ENCODE results near the gene ANKRD1.

Gene ANKRD1

GRCh38 chr10:90921906-90922305 is 1.0 kb upstream of the ANKRD1 start:
- H3K27ac ChIP-seq (ENCODE audit: low read depth, low read length): no peak overlapping the region
- no peaks in the 10 kb centered on the region for H3K27me3 ChIP-seq (ENCODE audit: control insufficient read depth in 5 of 5, insufficient read depth in 4 of 5, low read length in 5 of 5)
- no peak overlapping the region for H3K4me3 ChIP-seq (ENCODE audit: low read depth in 1 of 5, low read length in 5 of 5)
- no peaks in the 10 kb centered on the region for H3K36me3 ChIP-seq (ENCODE audit: control insufficient read depth in 5 of 5, insufficient read depth in 5 of 5, low read length in 5 of 5)
- no peaks in the 10 kb centered on the region for H3K9me3 ChIP-seq (ENCODE audit: control insufficient read depth in 5 of 5, low read length in 5 of 5)
- H3K9ac ChIP-seq (ENCODE audit: low read length in 5 of 5): no peak overlapping the region
- H3K4me1 ChIP-seq (ENCODE audit: control insufficient read depth in 5 of 5, insufficient read depth in 5 of 5, low read length in 5 of 5): no peaks in the 10 kb centered on the region

- no peaks in the 10 kb centered on the region for H3K27me3 ChIP-seq (ENCODE audit: control insufficient read depth in 5 of 5, insufficient read depth in 4 of 5, low read length in 5 of 5)
- no peak overlapping the region for H3K4me3 ChIP-seq (ENCODE audit: low read depth in 1 of 5, low read length in 5 of 5)
- no peaks in the 10 kb centered on the region for H3K4me1 ChIP-seq (ENCODE audit: control insufficient read depth in 5 of 5, insufficient read depth in 5 of 5, low read length in 5 of 5)
- H3K36me3 ChIP-seq (ENCODE audit: control insufficient read depth in 5 of 5, insufficient read depth in 5 of 5, low read length in 5 of 5): no peaks in the 10 kb centered on the region
- H3K9ac ChIP-seq (ENCODE audit: low read length in 5 of 5): no peak overlapping the region
- no peaks in the 10 kb centered on the region for H3K9me3 ChIP-seq (ENCODE audit: control insufficient read depth in 5 of 5, low read length in 5 of 5)
- no peak overlapping the region for H3K27ac ChIP-seq (ENCODE audit: low read depth, low read length)
These were observed 958 bp downstream of the ANKRD1 start for GRCh38 chr10:90919683-90920574.

GRCh38 chr10:90917968-90918318 is 2.9 kb downstream of the ANKRD1 start:
- Histone ChIP-seq H3K27me3 (ENCODE audit: control insufficient read depth in 5 of 5, insufficient read depth in 4 of 5, low read length in 5 of 5) (no peaks in the 10 kb centered on the region), H3K36me3 (ENCODE audit: control insufficient read depth in 5 of 5, insufficient read depth in 5 of 5, low read length in 5 of 5) (no peaks in the 10 kb centered on the region), H3K27ac (ENCODE audit: low read depth, low read length) (no peak overlapping the region), H3K9me3 (ENCODE audit: control insufficient read depth in 5 of 5, low read length in 5 of 5) (no peaks in the 10 kb centered on the region), H3K9ac (ENCODE audit: low read length in 5 of 5) (no peak overlapping the region), H3K4me3 (ENCODE audit: low read depth in 1 of 5, low read length in 5 of 5) (no peak overlapping the region), H3K4me1 (ENCODE audit: control insufficient read depth in 5 of 5, insufficient read depth in 5 of 5, low read length in 5 of 5) (no peaks in the 10 kb centered on the region)

- H3K4me3 ChIP-seq (ENCODE audit: low read depth in 1 of 5, low read length in 5 of 5): no peak overlapping the region
- no peaks in the 10 kb centered on the region for H3K36me3 ChIP-seq (ENCODE audit: control insufficient read depth in 5 of 5, insufficient read depth in 5 of 5, low read length in 5 of 5)
- no peak overlapping the region for H3K9ac ChIP-seq (ENCODE audit: low read length in 5 of 5)
- H3K27me3 ChIP-seq (ENCODE audit: control insufficient read depth in 5 of 5, insufficient read depth in 4 of 5, low read length in 5 of 5): no peaks in the 10 kb centered on the region
- no peaks in the 10 kb centered on the region for H3K4me1 ChIP-seq (ENCODE audit: control insufficient read depth in 5 of 5, insufficient read depth in 5 of 5, low read length in 5 of 5)
- no peak overlapping the region for H3K27ac ChIP-seq (ENCODE audit: low read depth, low read length)
- H3K9me3 ChIP-seq (ENCODE audit: control insufficient read depth in 5 of 5, low read length in 5 of 5): no peaks in the 10 kb centered on the region
These were observed 3.5 kb downstream of the ANKRD1 start for GRCh38 chr10:90917238-90917967.

- Histone ChIP-seq H3K36me3 (ENCODE audit: control insufficient read depth in 5 of 5, insufficient read depth in 5 of 5, low read length in 5 of 5) (no peaks in the 10 kb centered on the region), H3K27ac (ENCODE audit: low read depth, low read length) (no peak overlapping the region), H3K4me3 (ENCODE audit: low read depth in 1 of 5, low read length in 5 of 5) (no peak overlapping the region)
These were observed 4.3 kb downstream of the ANKRD1 start for GRCh38 chr10:90916392-90917237.

DNA sequence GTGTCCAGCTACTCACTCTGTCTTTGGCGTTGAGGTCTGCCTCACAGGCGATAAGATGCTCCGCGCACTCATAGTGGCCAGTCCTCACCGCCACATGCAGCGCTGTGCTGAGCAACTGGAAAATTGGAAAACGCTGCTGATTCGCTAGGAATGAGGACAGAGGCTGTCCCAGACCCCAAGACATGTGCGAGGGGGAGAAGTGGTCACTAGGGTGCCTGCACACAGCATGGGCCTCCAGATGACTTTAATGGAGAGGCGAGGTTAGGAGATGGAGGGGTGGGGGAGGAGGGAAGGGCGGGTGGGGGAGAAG is 5.2 kb downstream of the ANKRD1 start:
- Histone ChIP-seq H3K36me3 (ENCODE audit: control insufficient read depth in 5 of 5, insufficient read depth in 5 of 5, low read length in 5 of 5) (no peaks in the 10 kb centered on the region), H3K27ac (ENCODE audit: low read depth, low read length) (no peak overlapping the region), H3K4me3 (ENCODE audit: low read depth in 1 of 5, low read length in 5 of 5) (no peak overlapping the region)

More at GRCh38 chr10:90916392-90917237, 4.3 kb downstream of the ANKRD1 start:
- Histone ChIP-seq H3K9ac (ENCODE audit: low read length in 5 of 5) (no peak overlapping the region), H3K9me3 (ENCODE audit: control insufficient read depth in 5 of 5, low read length in 5 of 5) (no peaks in the 10 kb centered on the region), H3K27me3 (ENCODE audit: control insufficient read depth in 5 of 5, insufficient read depth in 4 of 5, low read length in 5 of 5) (no peaks in the 10 kb centered on the region), H3K4me1 (ENCODE audit: control insufficient read depth in 5 of 5, insufficient read depth in 5 of 5, low read length in 5 of 5) (peaks cover 0 to 4% (median 2%) of the 10 kb centered on the region in 5 donors)

GRCh38 chr10:90914992-90915765 is 5.7 kb downstream of the ANKRD1 start:
- no peak overlapping the region for H3K9ac ChIP-seq (ENCODE audit: low read length in 5 of 5)
- H3K4me3 ChIP-seq (ENCODE audit: low read depth in 1 of 5, low read length in 5 of 5): no peak overlapping the region
- H3K36me3 ChIP-seq (ENCODE audit: control insufficient read depth in 5 of 5, insufficient read depth in 5 of 5, low read length in 5 of 5): no peaks in the 10 kb centered on the region
- no peak overlapping the region for H3K27ac ChIP-seq (ENCODE audit: low read depth, low read length)
- no peaks in the 10 kb centered on the region for H3K9me3 ChIP-seq (ENCODE audit: control insufficient read depth in 5 of 5, low read length in 5 of 5)
- no peaks in the 10 kb centered on the region for H3K27me3 ChIP-seq (ENCODE audit: control insufficient read depth in 5 of 5, insufficient read depth in 4 of 5, low read length in 5 of 5)
- H3K4me1 ChIP-seq (ENCODE audit: control insufficient read depth in 5 of 5, insufficient read depth in 5 of 5, low read length in 5 of 5): peaks cover 0 to 6% (median 3%) of the 10 kb centered on the region in 5 donors

More for the DNA sequence above, 5.2 kb downstream of the ANKRD1 start:
- H3K9me3 ChIP-seq (ENCODE audit: control insufficient read depth in 5 of 5, low read length in 5 of 5): no peaks in the 10 kb centered on the region
- no peaks in the 10 kb centered on the region for H3K27me3 ChIP-seq (ENCODE audit: control insufficient read depth in 5 of 5, insufficient read depth in 4 of 5, low read length in 5 of 5)
- H3K9ac ChIP-seq (ENCODE audit: low read length in 5 of 5): no peak overlapping the region
- H3K4me1 ChIP-seq (ENCODE audit: control insufficient read depth in 5 of 5, insufficient read depth in 5 of 5, low read length in 5 of 5): peaks cover 0 to 6% (median 3%) of the 10 kb centered on the region in 5 donors

DNA sequence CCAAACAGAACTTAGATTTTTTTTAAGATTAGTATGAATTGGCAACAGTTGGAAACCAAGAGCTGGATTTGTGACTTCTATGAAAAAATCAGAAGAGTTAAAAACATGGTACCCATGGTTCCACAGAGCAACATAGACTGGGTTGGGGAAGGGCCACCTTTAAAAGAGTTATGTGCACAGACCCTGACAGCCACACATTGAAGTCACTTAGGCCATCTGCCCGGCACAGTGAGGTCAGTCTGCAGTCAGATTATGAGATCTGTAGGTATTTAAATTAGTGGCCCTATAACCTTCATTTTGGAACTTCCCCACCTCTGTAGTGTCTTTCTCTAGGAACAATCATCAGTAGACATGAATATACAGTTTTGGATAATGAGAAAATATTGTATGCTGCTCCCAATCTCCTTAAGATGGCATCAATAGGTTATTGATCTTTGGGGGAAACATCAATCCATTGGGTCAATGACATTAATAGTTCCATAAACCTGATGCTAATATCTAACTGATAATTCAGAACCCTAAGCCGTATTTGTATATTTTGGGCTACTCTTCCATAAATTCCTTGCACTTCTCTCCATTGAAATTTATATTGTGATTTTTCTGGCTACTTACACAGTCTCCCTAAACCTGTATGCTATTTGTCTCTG is 7.0 kb downstream of the ANKRD1 start:
- Histone ChIP-seq H3K36me3 (ENCODE audit: control insufficient read depth in 5 of 5, insufficient read depth in 5 of 5, low read length in 5 of 5) (no peaks in the 10 kb centered on the region), H3K27me3 (ENCODE audit: control insufficient read depth in 5 of 5, insufficient read depth in 4 of 5, low read length in 5 of 5) (no peaks in the 10 kb centered on the region), H3K4me3 (ENCODE audit: low read depth in 1 of 5, low read length in 5 of 5) (no peak overlapping the region), H3K9ac (ENCODE audit: low read length in 5 of 5) (no peak overlapping the region), H3K27ac (ENCODE audit: low read depth, low read length) (no peak overlapping the region), H3K4me1 (ENCODE audit: control insufficient read depth in 5 of 5, insufficient read depth in 5 of 5, low read length in 5 of 5) (peaks cover 0 to 6% (median 3%) of the 10 kb centered on the region in 5 donors), H3K9me3 (ENCODE audit: control insufficient read depth in 5 of 5, low read length in 5 of 5) (no peaks in the 10 kb centered on the region)

DNA sequence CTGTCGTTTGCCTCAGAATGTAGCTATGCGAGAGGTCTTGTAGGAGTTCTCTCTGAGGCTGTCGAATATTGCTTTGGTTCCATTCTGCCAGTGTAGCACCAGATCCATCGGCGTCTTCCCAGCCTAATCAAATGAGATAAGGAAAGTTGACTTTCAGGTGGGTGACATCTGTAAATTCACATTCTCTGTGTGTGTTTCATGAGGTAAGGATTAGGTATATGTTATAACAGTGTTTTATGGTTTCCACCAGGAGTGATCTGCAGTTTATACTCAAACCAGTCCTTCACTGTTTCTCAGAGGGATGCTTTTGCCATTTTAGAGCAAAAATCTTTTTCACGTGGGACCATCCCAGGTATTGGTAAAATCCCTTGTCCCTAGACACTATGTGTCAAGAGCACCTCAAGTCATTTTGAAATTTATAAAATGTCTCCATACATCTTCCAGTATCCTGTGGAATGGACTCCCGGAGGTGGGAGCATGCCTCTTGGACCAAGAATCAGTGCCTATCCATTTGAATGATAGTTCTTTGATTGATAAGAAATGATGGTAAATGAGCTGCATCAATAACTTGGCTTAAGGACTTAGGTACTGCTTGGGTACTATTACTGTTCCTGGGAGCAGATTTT is 7.9 kb downstream of the ANKRD1 start:
- Histone ChIP-seq H3K9ac (ENCODE audit: low read length in 5 of 5) (no peak overlapping the region), H3K4me1 (ENCODE audit: control insufficient read depth in 5 of 5, insufficient read depth in 5 of 5, low read length in 5 of 5) (peaks cover 0 to 6% (median 3%) of the 10 kb centered on the region in 5 donors), H3K36me3 (ENCODE audit: control insufficient read depth in 5 of 5, insufficient read depth in 5 of 5, low read length in 5 of 5) (peaks cover 0 to 2% (median 0%) of the 10 kb centered on the region in 5 donors), H3K27ac (ENCODE audit: low read depth, low read length) (no peak overlapping the region), H3K9me3 (ENCODE audit: control insufficient read depth in 5 of 5, low read length in 5 of 5) (no peaks in the 10 kb centered on the region), H3K27me3 (ENCODE audit: control insufficient read depth in 5 of 5, insufficient read depth in 4 of 5, low read length in 5 of 5) (no peaks in the 10 kb centered on the region), H3K4me3 (ENCODE audit: low read depth in 1 of 5, low read length in 5 of 5) (no peak overlapping the region)
